HepG2 (cell line): ENCODE measurements around the gene GAGE10. TPM values are rescaled to one million over a fixed set of nuclear protein-coding genes. Genes with fewer than 3 reads are reported as not detected.

Experiments
- BHLHE40 ChIP-seq: IDR thresholded peaks from 2 replicates; pipeline ENCODE4 v1.6.1; 2011; ENCODE audit warnings: low read length, improper control_type of control experiment
- CREB1 ChIP-seq, 2 experiments: fragments of 450-650 bp in 1 of 2; IDR thresholded peaks; 2 replicates each; pipeline ENCODE4 v1.6.1; 2016 to 2017; ENCODE audit warnings: control low read depth in 1 of 2, mild to moderate bottlenecking in 1 of 2, missing compliant biosample characterization in 1 of 2, missing genetic modification characterization in 1 of 2
- GTF3A ChIP-seq: sonication (generic); formaldehyde crosslinking; conservative IDR thresholded peaks from 2 replicates; pipeline ENCODE4 v1.4.0; 2020; ENCODE audit warnings: mild to moderate bottlenecking, missing genetic modification reagents
- HNRNPK ChIP-seq: fragments of 200-400 bp; formaldehyde crosslinking; IDR thresholded peaks from 2 replicates; pipeline ENCODE4 v1.6.1; 2018; ENCODE audit warnings: low read length, low read depth, moderate library complexity, mild to moderate bottlenecking; ENCODE audit not compliant: poor library complexity, severe bottlenecking
- KLF6 ChIP-seq: IDR thresholded peaks from 2 replicates; pipeline ENCODE4 v1.8.0; 2016; ENCODE audit warnings: missing biosample characterization, missing genetic modification reagents
- ZBTB1 ChIP-seq: sonication (generic); formaldehyde crosslinking; IDR thresholded peaks from 2 replicates; pipeline ENCODE4 v1.4.0; 2020; ENCODE audit warnings: missing genetic modification reagents, borderline replicate concordance
- ZBTB40 ChIP-seq, 2 experiments: fragments of 450-650 bp in 1 of 2; sonication (generic) in 1 of 2; formaldehyde crosslinking in 1 of 2; IDR thresholded peaks; 2 replicates each; pipeline versions ENCODE4 v1.6.1 to v1.8.0; 2016 to 2022; ENCODE audit warnings: antibody characterized with exemption in 1 of 2, mild to moderate bottlenecking in 1 of 2, missing genetic modification reagents in 1 of 2
- ZMAT3 ChIP-seq: sonication (generic); formaldehyde crosslinking; conservative IDR thresholded peaks from 2 replicates; pipeline ENCODE4 v1.7.0; 2021; ENCODE audit warnings: missing genetic modification reagents
- ZNF24 ChIP-seq: fragments of 450-650 bp; IDR thresholded peaks from 2 replicates; pipeline ENCODE4 v1.6.1; 2017; ENCODE audit warnings: antibody characterized with exemption, mild to moderate bottlenecking
- ZNF30 ChIP-seq: sonication (generic); formaldehyde crosslinking; IDR thresholded peaks from 2 replicates; pipeline ENCODE4 v1.5.0; 2020; ENCODE audit warnings: mild to moderate bottlenecking, missing genetic modification reagents
- ZNF354B ChIP-seq: sonication (generic); formaldehyde crosslinking; IDR thresholded peaks from 2 replicates; pipeline ENCODE4 v1.8.0; 2022; ENCODE audit warnings: mild to moderate bottlenecking, missing genetic modification reagents
- ZNF430 ChIP-seq: sonication (generic); formaldehyde crosslinking; IDR thresholded peaks from 2 replicates; pipeline ENCODE4 v1.9.0; 2021; ENCODE audit warnings: mild to moderate bottlenecking, missing genetic modification reagents
- ZNF761 ChIP-seq: sonication (generic); formaldehyde crosslinking; conservative IDR thresholded peaks from 2 replicates; pipeline ENCODE4 v1.4.0; 2020; ENCODE audit warnings: mild to moderate bottlenecking, missing genetic modification reagents
- ZNF839 ChIP-seq: sonication (generic); formaldehyde crosslinking; IDR thresholded peaks from 2 replicates; pipeline ENCODE4 v1.4.0; 2020; ENCODE audit warnings: missing genetic modification reagents, mild to moderate bottlenecking, borderline replicate concordance
- polyA plus RNA-seq, 8 experiments: library from polyadenylated mRNA; depleted of rRNA in 3 of 8; stranded (reverse) in 7 of 8; unstranded in 1 of 8; fragments of >200 nt; fragmentation: Illumina TruSeq in 4 of 8; extraction: Trizol in 4 of 8; gene quantifications; 2 replicates each; pipeline versions ENCODE4 v1.2.1 to v1.2.3, GENCODE V29; 2011 to 2016; ENCODE audit warnings: low read depth in 4 of 8, missing spikeins in 1 of 8, mixed read lengths in 1 of 8; ENCODE audit not compliant: insufficient read depth in 1 of 8
- total RNA-seq, 5 experiments: library from RNA; depleted of rRNA; stranded (reverse); fragments of >200 nt; fragmentation: Illumina TruSeq; extraction: Trizol; gene quantifications; 2 replicates each; pipeline ENCODE4 v1.2.3, GENCODE V29; 2016; ENCODE audit warnings: low read depth in 1 of 5
- TF ChIP-seq, protein P1 (sequence below): sonication (generic); formaldehyde crosslinking; IDR thresholded peaks from 2 replicates; pipeline ENCODE4 v1.5.0; 2020; ENCODE audit warnings: mild to moderate bottlenecking, missing genetic modification reagents, borderline replicate concordance
- TF ChIP-seq, protein P2 (sequence below): IDR thresholded peaks from 2 replicates; pipeline ENCODE4 v1.6.1; 2016; ENCODE audit warnings: missing biosample characterization, missing genetic modification reagents, low read depth

GAGE10 gene
- total and polyA plus RNA-seq, 2 of the 13 experiments (the other 11 are each of a cell fraction or from before 2014, with no cell fraction given): not detected

DNA sequence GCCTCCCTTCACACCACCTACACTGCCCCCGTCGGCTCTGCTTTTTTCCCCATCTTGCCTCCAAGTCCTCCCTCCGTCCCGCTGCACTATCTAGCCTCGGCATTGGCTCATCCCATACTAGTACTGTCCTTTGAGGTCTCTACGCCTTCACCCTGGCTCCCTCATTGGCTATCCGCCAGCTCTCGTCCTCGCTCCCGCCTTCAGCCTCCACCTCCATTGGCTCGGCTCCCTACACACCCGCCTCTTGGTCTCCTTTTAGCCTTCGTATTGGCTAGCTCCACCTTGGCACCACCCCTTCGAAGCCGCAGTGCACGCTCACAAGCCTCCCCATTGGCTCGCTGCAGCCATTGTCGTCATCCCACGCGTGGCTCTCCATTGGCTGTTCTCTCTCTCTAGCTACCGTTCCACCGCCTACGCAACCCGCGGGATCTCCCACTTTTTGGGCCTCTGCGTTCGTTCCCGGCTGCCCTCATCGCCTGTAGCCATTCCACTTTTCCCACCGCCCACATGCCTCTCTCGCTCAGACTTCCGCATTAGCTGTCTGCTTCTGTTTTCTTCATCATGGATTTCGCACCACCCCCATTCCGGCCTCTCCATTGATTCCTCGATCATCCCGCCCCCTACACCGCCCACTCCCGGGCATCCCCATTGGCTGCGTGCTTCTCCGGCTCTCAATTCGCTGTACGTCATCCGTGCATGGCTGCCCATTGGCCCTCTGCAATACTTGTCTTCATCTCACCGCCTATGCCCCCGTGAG, 34.3 kb upstream of the GAGE10 start (continued):
- no peak for TF ChIP-seq ZBTB40 (IDR thresholded peaks at IDR 0.05)
- no peak for TF ChIP-seq ZBTB40 (CRISPR knock-in tag; IDR thresholded peaks at IDR 0.05)
- no peak for TF ChIP-seq ZNF839
- no peak for TF ChIP-seq KLF6 (CRISPR knock-in tag)
- peak; percentile 90 for TF ChIP-seq CREB1 (IDR thresholded peaks at IDR 0.05)
- TF ChIP-seq CREB1 (CRISPR knock-in tag; IDR thresholded peaks at IDR 0.05): peak; percentile 95
- TF ChIP-seq ZNF761: no peak
- TF ChIP-seq BHLHE40: no peak
- TF ChIP-seq ZNF30 (CRISPR knock-in tag): no peak
- no peak for TF ChIP-seq ZNF354B (CRISPR knock-in tag)
- no peak for TF ChIP-seq HNRNPK
- TF ChIP-seq, protein P1, sequence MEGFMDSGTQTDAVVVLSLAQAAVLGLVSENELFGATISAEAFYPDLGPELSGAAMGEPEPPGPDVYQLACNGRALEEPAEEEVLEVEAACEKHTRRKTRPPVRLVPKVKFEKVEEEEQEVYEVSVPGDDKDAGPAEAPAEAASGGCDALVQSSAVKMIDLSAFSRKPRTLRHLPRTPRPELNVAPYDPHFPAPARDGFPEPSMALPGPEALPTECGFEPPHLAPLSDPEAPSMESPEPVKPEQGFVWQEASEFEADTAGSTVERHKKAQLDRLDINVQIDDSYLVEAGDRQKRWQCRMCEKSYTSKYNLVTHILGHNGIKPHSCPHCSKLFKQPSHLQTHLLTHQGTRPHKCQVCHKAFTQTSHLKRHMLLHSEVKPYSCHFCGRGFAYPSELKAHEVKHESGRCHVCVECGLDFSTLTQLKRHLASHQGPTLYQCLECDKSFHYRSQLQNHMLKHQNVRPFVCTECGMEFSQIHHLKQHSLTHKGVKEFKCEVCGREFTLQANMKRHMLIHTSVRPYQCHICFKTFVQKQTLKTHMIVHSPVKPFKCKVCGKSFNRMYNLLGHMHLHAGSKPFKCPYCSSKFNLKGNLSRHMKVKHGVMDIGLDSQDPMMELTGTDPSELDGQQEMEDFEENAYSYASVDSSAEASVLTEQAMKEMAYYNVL (CRISPR knock-in tag): no peak
- no peak for TF ChIP-seq ZNF430 (CRISPR knock-in tag)
- no peak for TF ChIP-seq ZNF24
- no peak for TF ChIP-seq GTF3A (CRISPR knock-in tag)
- TF ChIP-seq ZMAT3 (CRISPR knock-in tag): no peak
- TF ChIP-seq ZBTB1: no peak
- TF ChIP-seq, protein P2, sequence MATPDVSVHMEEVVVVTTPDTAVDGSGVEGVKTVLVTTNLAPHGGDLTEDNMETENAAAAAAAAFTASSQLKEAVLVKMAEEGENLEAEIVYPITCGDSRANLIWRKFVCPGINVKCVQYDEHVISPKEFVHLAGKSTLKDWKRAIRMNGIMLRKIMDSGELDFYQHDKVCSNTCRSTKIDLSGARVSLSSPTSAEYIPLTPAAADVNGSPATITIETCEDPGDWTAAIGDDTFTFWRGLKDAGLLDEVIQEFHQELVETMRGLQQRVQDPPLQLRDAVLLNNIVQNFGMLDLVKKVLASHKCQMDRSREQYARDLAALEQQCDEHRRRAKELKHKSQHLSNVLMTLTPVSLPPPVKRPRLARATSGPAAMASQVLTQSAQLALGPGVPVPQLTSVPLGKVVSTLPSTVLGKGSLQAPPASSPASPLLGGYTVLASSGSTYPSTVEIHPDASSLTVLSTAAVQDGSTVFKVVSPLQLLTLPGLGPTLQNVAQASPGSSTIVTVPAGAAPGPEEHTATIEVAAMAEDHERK (CRISPR knock-in tag): no peak
